SK-N-SH treated with all-trans-retinoic acid at 6 μM for 48 hours (cell line): ENCODE data around the gene RNGTT.

Experiments
- ARNTL ChIP-seq: fragments of 450-650 bp; formaldehyde crosslinking; IDR thresholded peaks from 2 replicates; pipeline ENCODE4 v1.5.0; 2020; ENCODE audit warnings: low read depth, mild to moderate bottlenecking, moderate library complexity, borderline replicate concordance
- BACH2 ChIP-seq: fragments of 250-450 bp; sonication (Bioruptor Pico); IDR thresholded peaks from 2 replicates; pipeline ENCODE4 v1.9.0; 2021; ENCODE audit warnings: mild to moderate bottlenecking, borderline replicate concordance
- CREB5 ChIP-seq: fragments of 250-450 bp; sonication (Bioruptor Pico); IDR thresholded peaks from 2 replicates; pipeline ENCODE4 v1.5.1; 2020; ENCODE audit warnings: low read depth, mild to moderate bottlenecking, moderate library complexity
- CSDC2 ChIP-seq: fragments of 250-450 bp; sonication (Bioruptor Pico); IDR thresholded peaks from 2 replicates; pipeline ENCODE4 v1.5.0; 2020; ENCODE audit warnings: mild to moderate bottlenecking, moderate library complexity
- GLIS3 ChIP-seq: fragments of 250-450 bp; sonication (Bioruptor Pico); IDR thresholded peaks from 2 replicates; pipeline ENCODE4 v1.5.0; 2020; ENCODE audit warnings: mild to moderate bottlenecking, moderate library complexity
- PATZ1 ChIP-seq: fragments of 250-450 bp; sonication (Bioruptor Pico); IDR thresholded peaks from 2 replicates; pipeline ENCODE4 v1.8.0; 2020; ENCODE audit warnings: mild to moderate bottlenecking, moderate library complexity, borderline replicate concordance
- POU6F1 ChIP-seq: fragments of 250-450 bp; sonication (Bioruptor Pico); IDR thresholded peaks from 2 replicates; pipeline ENCODE4 v1.8.0; 2021; ENCODE audit warnings: low read depth, mild to moderate bottlenecking, moderate library complexity, borderline replicate concordance
- RARB ChIP-seq: fragments of 250-450 bp; sonication (Bioruptor Pico); IDR thresholded peaks from 2 replicates; pipeline ENCODE4 v1.8.0; 2021; ENCODE audit warnings: mild to moderate bottlenecking, moderate library complexity
- TCF4 ChIP-seq: fragments of 250-450 bp; sonication (Bioruptor Pico); IDR thresholded peaks from 2 replicates; pipeline ENCODE4 v1.8.0; 2021; ENCODE audit warnings: mild to moderate bottlenecking, moderate library complexity, borderline replicate concordance
- TSHZ2 ChIP-seq: fragments of 250-450 bp; sonication (Bioruptor Pico); IDR thresholded peaks from 2 replicates; pipeline ENCODE4 v1.5.0; 2020; ENCODE audit warnings: mild to moderate bottlenecking, moderate library complexity
- ZC3H10 ChIP-seq: fragments of 250-450 bp; sonication (Bioruptor Pico); IDR thresholded peaks from 2 replicates; pipeline ENCODE4 v1.5.1; 2021; ENCODE audit warnings: mild to moderate bottlenecking, moderate library complexity
- ZFP3 ChIP-seq: fragments of 250-450 bp; sonication (Bioruptor Pico); IDR thresholded peaks from 2 replicates; pipeline ENCODE4 v1.5.0; 2020; ENCODE audit warnings: mild to moderate bottlenecking, moderate library complexity
- ZFP30 ChIP-seq: fragments of 450-650 bp; formaldehyde crosslinking; IDR thresholded peaks from 2 replicates; pipeline ENCODE4 v1.5.0; 2022; ENCODE audit warnings: mild to moderate bottlenecking, moderate library complexity
- ZNF565 ChIP-seq: fragments of 450-650 bp; formaldehyde crosslinking; conservative IDR thresholded peaks from 2 replicates; pipeline ENCODE4 v1.5.0; 2020; ENCODE audit warnings: low read depth, mild to moderate bottlenecking, moderate library complexity

GRCh38 chr6:88653936-88654335 is 309.5 kb downstream of the RNGTT start:
- no peak for TF ChIP-seq ARNTL
- no peak for TF ChIP-seq ZC3H10
- TF ChIP-seq POU6F1, result no peak
- no peak for TF ChIP-seq ZFP30 (CRISPR knock-in tag)
- TF ChIP-seq GLIS3 (CRISPR knock-in tag), result no peak
- TF ChIP-seq RARB (CRISPR knock-in tag), result no peak
- no peak for TF ChIP-seq TCF4 (CRISPR knock-in tag)
- TF ChIP-seq CREB5 (CRISPR knock-in tag), result no peak
- no peak for TF ChIP-seq TSHZ2
- TF ChIP-seq CSDC2 (CRISPR knock-in tag), result no peak
- TF ChIP-seq BACH2 (CRISPR knock-in tag), result no peak
- no peak for TF ChIP-seq ZNF565 (CRISPR knock-in tag)
- TF ChIP-seq PATZ1 (CRISPR knock-in tag), result no peak
- no peak for TF ChIP-seq ZFP3 (CRISPR knock-in tag)
